Measurements from ENCODE around the gene NDST3.

DNA sequence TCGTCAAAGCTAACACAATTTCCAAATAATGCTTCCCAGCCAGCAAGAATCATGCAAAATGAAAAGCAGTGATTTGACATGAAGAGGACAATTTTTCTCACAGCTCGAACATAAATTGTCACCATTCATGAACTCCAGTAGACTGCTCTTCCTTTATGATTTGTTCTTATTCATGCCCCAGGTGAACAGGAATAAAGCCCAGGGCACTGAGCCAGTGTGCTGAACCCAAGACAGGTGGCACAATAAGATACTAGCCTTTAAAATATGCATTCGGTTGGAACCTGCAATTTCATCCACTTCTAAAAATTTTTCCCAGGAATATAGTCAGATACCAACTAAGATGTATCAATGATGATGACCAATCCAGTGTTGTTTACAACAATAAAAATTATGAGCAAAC, 178.8 kb downstream of the NDST3 start:
- TF ChIP-seq CTCF (IDR thresholded peaks at IDR 0.05; ENCODE audit: insufficient read depth, low read length, poor library complexity, severe bottlenecking): no peak
- no peak for TF ChIP-seq EZH2phosphoT487 (conservative IDR thresholded peaks at IDR 0.05; ENCODE audit: low read length)

All from SU-DHL-6 (cell line).